Stimulated activated CD8-positive, alpha-beta memory T cell treated with anti-CD3 and anti-CD28 coated beads, Interleukin-12 subunit alpha, Interleukin-12 subunit beta, amount 100 ng/mL, for 4 hours (primary cell): Measurements from ENCODE around the gene COL5A1.
A peak's percentile ranks its signal among the peaks of the same experiment; 100 is the strongest.

Experiments used
- DNase-seq: peaks from one replicate; pipeline ENCODE4 v3.0.0-alpha.2; 2020; ENCODE audit warnings: low read depth

The COL5A1 gene

DNA sequence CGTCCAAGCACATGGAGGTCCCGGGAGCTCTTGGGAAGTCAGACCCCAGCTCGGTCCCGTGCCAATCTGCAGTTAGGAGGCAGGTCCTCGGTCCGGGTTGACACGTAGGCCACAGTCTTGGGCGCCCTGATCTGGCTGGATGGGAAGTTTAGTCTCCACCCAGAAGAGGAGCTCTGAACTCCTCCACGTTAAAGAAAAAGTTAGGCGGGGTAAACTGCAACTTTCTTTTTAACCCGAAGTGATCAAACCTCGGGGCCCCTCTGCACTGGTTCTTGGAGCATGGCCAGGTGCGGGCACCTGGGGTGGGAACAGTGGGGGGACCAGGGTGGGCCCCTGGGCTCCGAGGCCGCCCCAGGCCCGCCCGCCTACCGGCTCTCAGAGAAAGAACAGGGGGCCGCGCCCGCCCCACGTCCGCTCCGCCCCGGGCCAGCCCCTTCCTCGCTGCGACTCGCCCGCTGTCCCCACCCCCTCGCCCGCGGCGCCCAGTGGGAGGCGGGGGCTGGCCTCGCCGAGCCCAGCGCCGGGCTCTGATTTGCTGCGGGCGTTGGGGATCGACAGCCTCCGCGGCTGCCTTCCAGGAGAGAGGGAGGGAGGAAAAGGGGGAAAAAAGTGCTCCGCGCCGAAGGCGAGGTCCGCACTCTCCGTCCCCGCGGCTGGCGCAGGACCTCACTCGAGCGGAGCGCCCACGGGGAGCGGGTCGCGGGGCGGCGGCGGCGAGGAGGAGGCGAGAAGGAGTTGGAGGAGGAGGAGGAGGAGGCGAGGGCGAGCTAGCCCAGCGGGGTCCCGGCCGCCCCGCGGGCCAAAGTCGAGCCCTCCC, at the start of gene COL5A1:
Gene COL5A1, plus strand, starts transcription at position 631 of the 817 bp plus-strand sequence. CDS start 385 bp downstream, outside the sequence.
- peak; percentile 24 for DNase-seq

DNA sequence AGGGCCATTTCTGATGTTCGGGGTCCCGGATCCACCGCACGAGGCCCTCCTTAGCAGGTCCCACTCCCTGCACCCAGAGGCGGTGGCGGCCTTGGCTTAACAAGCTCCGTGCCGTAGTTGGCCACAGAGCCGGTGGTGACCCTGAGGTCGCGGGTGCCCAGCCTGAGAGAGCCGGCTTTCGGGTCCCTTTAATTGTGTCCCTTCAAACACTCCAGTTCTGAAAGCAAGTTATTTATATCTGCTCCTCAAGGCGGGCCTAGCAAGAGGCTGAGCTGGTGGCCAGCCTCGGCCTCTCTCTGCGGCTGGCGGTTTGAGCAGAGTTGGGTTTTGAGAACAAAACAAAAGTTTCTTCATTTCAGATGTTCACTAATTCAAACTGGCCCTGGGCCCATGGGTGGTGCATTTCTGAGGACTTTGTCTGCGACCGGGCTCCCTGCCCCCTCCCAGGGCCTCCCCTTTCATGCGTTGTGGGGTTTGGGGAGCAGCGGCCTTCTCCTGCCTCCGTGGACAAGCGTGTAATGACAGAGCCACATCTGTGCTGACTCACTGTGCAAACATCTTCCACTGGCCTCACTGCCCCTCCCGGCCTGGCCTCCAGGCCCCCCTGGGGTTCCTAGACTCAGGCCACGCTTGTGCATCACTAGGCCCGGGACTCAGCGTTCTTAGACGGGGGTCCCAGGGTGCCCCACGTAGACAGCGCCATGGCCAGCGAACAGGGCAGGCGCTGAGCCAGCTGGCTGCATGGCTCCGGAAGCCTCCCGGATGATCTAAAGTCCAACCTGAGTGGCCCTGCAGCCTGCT, 49.4 kb upstream of the COL5A1 start:
- no peak for DNase-seq

DNA sequence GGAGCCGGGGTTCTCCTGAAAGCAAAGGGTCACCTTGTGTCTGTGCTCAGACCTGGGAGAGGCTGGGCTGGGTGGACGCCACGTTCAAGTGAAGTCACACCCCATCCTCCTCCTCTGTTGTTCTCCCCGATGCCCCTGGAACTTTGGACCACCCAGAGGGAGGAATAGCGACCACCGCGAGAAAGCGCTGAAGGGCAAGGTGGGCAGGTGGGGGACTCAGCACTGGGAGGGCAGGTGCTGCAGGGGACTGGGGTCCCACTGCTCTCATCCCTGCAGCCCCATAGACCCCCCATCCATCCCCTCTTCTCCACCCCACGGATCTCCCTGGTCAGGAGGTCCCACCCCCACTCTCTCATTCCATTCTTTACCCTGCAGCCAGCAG, 48.8 kb upstream of the COL5A1 start:
- no peak for DNase-seq

DNA sequence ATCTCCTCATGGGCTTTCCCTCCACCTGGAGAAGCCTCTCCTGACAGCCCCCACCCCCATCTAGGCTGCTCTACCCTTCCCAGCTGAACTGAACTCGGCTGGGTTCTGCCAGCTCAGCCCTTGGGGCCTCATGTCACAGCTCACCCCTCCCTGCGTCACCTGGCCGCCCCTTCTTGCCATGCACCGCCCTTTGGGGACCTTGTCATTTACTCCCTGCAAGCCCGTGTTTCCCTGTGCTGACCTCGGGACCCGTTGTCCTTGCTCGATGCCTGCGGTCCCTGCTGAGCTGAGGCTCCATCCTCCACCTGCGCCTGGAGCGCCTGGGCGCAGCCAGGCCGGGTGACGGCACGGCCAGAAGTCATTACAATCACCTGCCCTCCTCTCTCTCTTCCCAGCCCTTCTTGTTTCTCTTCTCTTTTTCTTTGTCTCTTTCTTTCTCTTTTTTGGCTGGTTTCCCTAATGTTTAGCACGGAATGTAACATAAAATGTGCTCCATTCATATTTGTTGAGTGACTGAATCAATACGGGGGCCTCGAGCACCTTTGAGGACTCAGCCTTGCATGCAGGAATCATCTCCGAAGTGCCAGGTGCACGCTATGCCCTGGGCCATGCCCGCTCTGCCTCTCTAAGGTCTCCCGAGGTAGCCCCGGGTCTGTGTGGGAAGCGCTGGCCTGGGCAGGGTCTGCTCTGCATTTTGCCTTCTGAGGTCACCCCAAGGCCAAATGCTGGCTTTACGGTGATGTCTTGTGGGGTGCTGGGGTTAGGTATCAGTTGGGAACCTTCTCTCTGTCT, 48.1 kb upstream of the COL5A1 start:
- no peak for DNase-seq

DNA sequence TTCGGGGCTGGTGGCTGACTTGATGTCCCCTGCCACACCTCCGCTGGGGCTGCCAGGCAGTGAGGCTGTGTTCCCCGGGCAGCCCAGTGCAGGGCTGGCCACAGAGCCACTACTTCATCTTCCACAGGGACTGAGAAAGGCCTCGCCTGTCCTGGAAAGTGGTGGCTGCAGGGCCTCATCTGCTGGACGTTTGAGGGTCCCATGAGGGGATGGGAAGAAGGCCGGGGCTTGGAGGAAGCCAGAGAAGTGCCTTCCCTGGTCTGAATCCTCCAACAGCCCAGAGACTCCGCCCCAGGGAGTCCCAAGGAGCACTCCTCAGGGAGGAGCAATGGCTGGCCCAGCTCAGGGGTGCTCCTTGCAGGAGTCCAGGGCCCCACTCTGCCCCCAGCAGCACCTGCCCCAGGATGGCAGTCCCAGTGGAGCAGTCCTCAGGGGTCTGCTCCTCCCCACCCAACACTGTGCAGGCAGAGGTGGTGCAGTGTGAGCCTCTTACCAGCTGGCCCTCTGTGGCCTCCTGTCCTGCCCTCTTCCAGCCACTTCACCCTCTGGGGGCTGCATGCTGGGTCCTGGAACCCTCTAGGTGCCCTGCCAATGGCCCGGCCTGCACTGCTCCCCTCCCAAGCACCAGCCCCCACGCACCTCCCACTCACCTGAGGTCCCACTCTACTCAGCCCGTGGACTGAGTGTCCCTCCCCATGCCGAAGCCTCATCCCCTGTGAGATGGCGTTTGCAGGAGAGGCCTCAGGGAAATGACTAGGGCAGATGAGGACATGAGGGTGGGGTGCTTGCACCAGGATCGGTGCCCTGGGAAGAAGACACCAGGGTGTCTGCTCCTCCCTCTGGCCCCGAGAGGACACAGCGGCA, 47.3 kb upstream of the COL5A1 start:
- no peak for DNase-seq

DNA sequence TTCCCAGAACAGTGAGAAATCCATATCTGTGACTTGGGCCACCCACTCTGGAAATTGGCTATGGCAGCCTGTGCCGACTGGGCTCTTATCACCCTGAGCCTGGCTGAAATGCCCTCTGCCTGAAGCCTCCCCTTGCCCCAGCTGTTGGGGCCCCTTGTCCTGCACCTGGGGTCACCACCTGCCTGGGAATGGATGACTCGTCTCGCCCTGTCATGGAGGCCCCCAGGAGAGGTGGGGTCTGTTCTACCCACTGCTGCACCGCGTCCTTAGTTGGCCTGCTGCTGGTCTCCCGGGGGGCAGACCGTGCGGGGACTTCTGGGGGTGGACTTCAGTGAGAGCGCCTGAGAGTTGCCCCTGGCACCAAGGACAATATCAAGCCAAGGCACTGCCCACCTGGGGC, 46.6 kb upstream of the COL5A1 start:
- DNase-seq: no peak

DNA sequence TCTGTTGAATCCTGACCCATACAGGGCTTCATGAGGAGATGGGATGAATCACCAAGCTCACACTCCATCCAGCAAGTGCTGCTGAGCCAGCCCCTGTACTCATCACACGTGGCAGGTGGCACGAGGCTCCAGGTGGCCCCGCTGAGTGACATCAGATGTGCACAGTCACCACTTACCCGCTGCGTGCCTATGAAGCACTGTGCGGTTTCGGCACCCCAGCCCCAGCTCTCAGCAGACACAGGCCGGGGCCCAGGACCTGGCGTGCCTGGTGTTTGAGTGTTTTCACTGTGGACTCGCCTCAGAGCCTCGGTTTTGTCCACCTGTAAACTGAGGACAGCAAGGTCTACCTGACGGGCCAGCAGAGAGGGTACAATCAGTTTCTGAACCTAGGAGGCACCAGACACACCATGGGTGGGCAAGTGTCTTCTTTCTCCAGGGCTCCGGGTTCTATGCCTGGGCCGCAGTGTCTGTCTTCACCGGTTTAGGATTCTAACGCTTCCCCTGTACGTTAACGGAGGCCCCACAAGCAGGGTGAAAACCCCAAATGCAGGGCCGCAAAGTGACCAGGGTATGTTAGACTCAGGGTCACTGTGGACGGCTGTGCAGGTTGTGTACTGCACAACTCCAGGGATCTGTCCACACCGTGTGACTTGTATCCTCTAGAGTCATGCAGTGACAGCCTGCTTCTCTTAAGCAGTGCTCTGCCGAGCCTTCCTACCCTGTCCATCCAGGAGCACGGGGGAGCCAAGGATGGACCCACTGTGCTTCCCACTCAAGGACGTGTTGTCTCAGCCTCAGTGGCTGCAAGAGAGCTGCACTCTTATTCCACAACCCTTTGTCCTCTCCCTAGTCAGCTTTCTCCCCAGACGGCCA, 44.3 kb upstream of the COL5A1 start:
- no peak for DNase-seq

DNA sequence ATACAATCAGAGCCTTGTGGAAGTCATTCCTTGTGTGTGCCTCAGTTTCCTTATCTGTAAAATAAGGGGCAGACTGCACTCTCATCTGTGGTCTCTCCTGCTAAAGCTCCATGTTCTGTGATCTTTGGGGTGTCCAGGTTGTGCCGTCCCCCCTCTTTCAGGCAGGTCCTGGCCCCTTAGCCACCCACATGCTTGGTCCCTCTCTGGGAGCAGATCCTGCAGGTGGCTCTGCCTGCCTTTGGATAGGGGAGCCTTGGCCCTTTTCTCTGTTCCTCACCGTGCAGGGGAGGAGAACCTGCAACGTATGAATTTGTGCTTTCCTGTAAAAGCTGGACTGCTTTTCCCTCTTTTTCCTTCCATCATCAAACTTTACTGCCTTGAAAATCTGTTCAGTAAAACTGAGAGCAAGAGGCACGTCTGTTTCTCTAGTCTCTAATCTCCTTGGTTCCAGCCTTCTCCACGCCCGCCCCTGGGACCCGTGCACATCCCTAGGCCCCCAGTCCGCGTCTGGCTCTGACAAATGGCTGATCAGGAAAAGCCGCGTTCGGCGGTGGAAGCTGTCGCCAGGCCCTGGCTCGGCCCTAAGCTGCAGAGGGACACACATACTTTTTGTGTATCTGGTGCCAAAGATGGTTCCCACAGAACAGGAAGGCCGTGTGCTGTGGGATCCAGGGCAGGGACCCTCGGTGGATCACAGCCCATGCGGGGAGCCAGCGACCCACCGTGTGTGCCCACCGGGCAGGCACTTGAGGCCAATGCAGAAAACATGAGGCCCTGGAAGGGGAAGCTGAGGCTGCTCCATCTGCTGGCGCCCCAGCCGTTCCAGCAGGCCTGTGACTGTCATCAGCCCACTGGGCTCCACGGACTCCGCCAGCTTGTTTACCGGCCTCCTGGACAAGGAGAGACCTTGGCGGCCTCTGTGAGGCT, 43.4 kb upstream of the COL5A1 start:
- DNase-seq: no peak

DNA sequence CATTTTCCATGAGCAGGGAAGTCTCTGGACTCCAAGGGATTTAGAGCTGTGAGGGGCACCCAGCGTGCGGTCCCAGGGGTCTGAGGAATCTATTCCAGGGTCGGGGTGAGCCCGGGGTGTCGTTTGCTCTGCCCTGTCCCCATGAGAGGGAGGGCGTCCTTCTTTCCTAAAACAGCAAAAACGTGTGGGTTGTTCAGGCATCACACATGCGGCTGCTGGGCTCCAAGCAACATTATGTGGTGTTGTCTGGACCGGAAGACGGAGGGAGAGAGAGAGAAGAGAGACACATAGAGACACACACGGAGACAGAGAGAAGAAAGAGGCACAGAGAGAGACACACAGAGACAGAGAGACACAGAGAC, 42.7 kb upstream of the COL5A1 start:
- DNase-seq: no peak

DNA sequence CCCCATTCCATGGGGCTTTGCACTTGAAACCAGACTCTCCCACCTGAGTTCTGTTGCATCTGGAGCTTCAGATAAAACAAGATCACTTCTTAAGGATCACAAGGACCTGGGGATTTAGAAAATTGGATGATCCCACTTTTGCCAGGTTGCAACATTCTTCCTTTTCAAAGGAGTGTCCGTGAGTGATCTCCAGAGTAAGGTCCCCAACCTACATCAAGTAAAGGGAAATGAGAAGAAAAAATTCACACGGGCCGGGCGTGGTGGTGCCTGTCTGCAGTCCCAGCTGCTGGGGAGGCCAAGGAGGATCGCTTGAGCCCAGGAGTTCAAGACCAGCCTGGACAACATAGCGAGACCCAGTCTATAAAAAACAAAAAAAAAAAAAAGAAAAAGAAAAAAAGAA, 41.2 kb upstream of the COL5A1 start:
- no peak for DNase-seq

DNA sequence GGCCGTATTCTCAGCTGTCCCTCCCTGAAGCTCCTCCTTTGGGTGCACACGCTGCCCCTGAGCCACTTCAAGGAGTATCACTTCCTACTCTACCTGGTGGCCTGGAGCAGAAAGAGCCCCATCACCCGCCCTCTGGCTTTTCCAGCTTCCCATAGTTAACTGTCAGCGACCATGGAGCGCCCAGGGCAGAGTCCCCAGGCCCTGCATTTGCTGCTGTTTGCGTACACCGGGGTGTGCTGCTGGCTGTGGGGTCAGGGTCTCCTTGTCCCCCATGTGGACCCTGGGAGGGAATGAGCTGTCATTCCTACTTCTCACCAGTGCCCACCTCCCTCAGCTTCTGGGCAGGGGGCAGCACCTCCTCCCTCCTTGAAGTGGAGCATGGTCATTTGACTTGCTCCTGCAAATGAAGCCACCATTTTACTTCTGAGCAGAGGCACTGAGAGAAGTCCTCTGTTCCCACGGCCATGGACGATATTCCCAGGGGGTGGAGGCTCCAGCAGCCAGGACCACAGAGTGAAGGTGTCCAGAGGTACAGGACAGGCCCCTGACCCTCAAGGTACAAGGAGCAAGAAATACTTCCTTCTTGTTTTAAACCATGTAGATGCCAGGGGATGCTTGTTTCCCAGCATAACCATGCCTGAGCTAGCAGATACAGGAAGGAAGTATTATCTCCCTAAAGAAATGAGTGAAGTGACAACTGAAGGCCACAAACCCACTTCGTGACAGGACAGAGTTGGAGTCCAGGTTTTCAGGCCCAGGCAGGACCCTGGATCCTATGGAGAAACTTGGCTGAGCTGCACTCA, 40.6 kb upstream of the COL5A1 start:
- no peak for DNase-seq

DNA sequence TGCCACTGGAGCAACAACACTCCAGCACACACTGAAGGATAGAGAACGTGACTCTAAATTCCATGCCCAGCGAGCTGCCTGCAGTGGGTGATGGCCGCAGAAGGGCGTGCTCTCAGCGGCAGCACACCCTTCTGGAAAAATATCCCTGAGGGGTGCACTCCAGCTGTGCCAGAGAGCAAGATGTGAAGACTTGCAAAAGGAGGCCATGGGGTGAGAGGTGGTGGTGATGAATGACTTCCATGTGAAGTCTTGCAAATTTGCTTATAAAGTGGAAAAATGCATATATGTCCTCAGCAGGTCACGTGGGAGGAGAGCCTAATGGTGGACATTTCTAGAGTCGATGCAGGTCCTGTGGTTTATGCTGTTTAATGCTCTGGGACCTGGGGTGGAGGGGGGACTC, 39.8 kb upstream of the COL5A1 start:
- no peak for DNase-seq

DNA sequence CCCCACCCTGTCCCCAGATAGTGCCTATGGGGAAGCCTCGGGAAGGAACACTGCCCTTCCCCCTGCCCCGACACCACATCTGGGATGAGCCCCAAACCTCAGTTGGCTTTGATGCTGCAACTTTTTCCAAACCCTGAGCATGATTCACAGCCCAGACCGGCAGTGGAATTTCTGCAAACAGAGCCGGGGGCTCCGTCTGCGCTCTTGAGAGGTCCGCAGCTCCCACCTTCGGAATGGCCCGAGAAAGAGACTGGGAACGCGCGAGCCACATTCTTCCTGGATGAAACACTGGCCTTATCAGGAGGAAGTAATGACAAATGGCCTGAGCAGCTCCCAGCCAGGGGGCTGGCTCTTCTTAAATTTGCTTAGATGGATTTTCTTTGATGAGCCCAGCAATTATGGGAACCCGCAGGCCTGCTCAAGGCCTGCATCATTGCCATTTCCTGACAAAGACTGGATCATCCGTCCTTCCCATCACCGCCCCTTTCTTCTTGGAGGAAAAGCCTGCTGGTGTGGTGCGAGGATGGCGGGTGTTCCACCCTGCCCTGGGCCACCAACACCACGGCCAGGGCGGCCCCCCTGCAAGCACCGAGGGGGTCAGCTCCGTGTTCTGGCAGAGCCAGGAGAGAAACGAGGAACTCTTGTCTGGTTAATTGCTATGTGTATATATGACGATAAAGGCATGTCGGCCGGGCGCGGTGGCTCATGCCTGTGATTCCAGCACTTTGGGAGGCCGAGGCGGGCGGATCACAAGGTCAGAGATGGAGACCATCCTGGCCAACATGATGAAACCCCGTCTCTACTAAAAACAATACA, 38.8 kb upstream of the COL5A1 start:
- no peak for DNase-seq

DNA sequence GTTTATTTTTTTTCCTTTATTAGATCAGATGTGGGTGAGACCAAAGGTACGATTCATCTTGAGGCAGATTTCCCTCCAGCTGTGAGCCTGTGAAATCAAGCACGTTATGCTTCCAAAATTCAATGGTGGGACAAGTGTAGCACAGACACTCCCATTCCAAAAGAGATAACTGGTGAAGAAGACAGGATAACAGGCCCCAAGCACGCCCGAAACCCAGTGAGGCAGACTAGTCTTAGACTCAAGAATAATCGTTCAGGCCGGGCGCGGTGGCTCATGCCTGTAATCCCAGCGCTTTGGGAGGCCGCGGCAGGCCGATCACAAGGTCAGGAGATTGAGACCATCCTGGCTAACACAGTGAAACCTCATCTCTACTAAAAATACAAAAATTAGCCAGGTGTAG, 36.8 kb upstream of the COL5A1 start:
- DNase-seq: no peak

DNA sequence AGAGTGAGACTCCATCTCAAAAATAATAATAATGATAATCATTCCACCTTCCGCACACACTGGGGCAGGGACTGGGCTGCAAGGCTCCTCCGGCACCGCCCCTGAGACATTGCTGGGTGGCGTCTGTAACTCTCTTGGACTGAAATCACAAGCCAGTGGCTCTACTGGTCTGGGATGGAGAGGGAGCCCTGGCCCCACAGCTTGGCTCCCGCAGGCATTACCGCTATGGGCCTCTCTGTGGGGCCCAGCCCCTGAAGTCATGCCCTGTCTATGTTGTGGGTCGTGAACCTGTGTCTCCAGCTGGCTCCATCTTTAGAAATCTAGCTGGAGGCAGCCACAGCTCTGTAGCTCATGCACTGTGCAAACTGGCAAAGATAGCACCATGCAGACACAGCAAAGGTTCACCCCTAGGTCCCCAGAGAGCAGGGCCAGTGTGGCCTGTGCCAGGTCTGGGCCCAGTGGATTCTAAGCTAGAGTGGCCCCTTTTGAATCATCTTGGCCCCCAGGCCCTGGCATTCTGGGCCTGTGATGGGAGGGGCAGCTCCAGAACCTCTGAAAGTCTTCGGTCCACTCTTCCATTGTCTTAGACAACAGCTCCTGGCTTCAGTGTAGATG, 36.1 kb upstream of the COL5A1 start:
- no peak for DNase-seq

DNA sequence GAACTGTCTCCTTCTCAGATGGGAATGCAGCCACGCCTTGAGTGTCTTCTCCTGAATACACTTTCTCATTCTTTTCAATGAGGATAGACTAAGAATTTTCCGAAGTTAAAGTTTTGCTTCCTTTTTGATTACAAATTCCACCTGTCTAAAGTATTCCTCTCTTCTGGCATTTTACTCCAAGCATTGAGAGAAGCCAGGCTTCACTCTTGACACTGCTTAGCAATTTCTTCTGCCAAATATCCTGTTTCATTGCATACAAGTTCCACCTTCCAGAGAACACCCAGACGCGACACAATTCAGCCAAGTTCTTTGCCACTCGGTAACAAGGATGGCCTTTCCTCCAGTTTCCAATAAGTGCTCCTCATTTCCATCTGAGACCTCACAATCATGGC, 35.6 kb upstream of the COL5A1 start:
- DNase-seq: no peak

DNA sequence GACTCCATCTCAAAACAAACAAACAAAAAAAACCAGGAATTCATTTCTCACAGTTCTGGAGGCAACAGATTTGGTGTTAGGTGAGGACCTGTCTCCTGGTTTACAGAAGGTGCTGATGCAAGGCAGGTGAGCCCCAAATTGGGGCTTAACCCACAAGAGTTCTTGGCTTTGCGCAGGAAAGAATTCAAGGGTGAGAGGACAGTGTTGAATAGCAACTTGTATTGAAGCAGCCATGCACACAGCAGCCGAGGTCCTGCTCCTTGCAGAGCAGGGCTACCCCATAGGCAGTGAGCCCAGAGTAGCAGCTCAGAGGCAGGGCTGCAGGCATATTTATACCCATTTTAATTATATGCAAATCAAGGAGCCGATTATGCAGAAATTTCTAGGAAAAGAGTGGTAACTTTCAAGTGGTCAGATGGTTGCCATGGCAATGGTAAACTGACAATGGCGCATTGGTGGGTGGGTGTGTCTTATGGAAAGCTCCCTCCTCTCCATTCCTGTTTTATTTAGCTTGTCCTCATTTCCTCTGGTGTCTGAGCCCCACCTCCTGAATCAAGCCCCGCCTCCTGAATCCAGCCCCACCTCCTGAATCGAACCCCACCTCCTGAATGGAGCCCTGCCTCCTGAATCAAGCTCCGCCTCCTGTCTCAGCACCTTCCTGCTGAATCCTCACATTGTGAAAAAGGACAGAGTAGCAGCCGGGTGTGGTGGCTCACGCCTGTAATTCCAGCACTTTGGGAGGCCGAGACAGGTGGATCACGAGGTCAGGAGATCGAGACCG, 34.5 kb upstream of the COL5A1 start:
- no peak for DNase-seq
